ENCODE data around the gene LCP2. TPM values are rescaled to one million over a fixed set of nuclear protein-coding genes. Genes with fewer than 3 reads are reported as not detected.

LCP2 gene
- total and polyA plus RNA-seq, 2 donors (not counting 1 experiment from before 2014, with no cell fraction given) = 11.7 to 13.9 TPM

GRCh38 chr5:170332058-170332457, 34.5 kb upstream of the LCP2 start:
- POLR2A ChIA-PET = interaction anchor here (1.2 to 2.1 kb wide), 3 partner anchors 35 to 53 kb away, joined by 3 to 6 read pairs (median 5); partner anchors contain the start of gene LCP2
- H3K27ac Mint-ChIP-seq = no peak overlapping the region
- H3K4me1 Mint-ChIP-seq = peaks cover 35% of the 10 kb centered on the region
- H4K20me1 ChIP-seq (ENCODE audit: control insufficient read depth, insufficient read depth, low read length, poor library complexity, severe bottlenecking) = no peaks in the 10 kb centered on the region
- H3K9ac ChIP-seq (ENCODE audit: low read length) = no peak overlapping the region
- H3K4me3 ChIP-seq (ENCODE audit: control extremely low read depth in 1 of 5, extremely low read depth in 1 of 5, insufficient read depth in 1 of 5, low read depth in 2 of 5, low read length in 4 of 5) = no peak overlapping the region
- peak overlapping the region; percentile 65 for H3K4me2 ChIP-seq (replicated peaks; ENCODE audit: low read depth, low read length, poor library complexity, severe bottlenecking)
- CTCF ChIA-PET = interaction anchor here (2.3 to 6.9 kb wide), 3 partner anchors 39 to 65 kb away, joined by 9 to 44 read pairs (median 34); no protein-coding TSS in a partner anchor
- H3K4me3 Mint-ChIP-seq = no peak overlapping the region
- no peaks in the 10 kb centered on the region for H3K27me3 Mint-ChIP-seq
- intact Hi-C loops (cut with micrococcal nuclease) = loop anchor here (5.0 kb wide), 1 partner anchor 750 kb away; the partner anchor contains the start of gene SPDL1
- ATAC-seq (ENCODE audit: low read depth) = no peak
- H3K9me3 Mint-ChIP-seq (ENCODE audit: insufficient read depth) = no peaks in the 10 kb centered on the region
- H3K79me2 ChIP-seq (ENCODE audit: control insufficient read depth, insufficient read depth, low read length) = peaks cover 3% of the 10 kb centered on the region
- peak overlapping the region; percentile 48 for H2AFZ ChIP-seq (ENCODE audit: insufficient read depth, low read depth, low read length, poor library complexity, severe bottlenecking)
- peak overlapping the region; percentile 49 to 78 for H3K27ac ChIP-seq (ENCODE audit: low read length in 2 of 2)
- H3K4me1 ChIP-seq (ENCODE audit: control insufficient read depth in 2 of 2, insufficient read depth in 2 of 2, low read length in 2 of 2) = peaks cover 66 to 72% of the 10 kb centered on the region in 2 donors
- no peaks in the 10 kb centered on the region for H3K36me3 ChIP-seq (replicated peaks in 1 of 2; ENCODE audit: control extremely low read depth in 1 of 2, control insufficient read depth in 1 of 2, extremely low read depth in 1 of 2, insufficient read depth in 2 of 2, low read length in 1 of 2)
- WGBS (ENCODE audit: insufficient coverage) = 86% methylated on average over 3 of the region's 5 CpGs
- no peaks in the 10 kb centered on the region for H3K9me3 ChIP-seq (ENCODE audit: control extremely low read depth in 1 of 3, control insufficient read depth in 2 of 3, insufficient read depth in 1 of 3, low read length in 2 of 3)
- no peaks in the 10 kb centered on the region for H3K27me3 ChIP-seq (replicated peaks in 1 of 4; ENCODE audit: control extremely low read depth in 1 of 4, control insufficient read depth in 3 of 4, insufficient read depth in 4 of 4, low read length in 3 of 4)
- TF ChIP-seq CTCF (IDR thresholded peaks at IDR 0.05) (no peak), EZH2 (IDR thresholded peaks at IDR 0.05; ENCODE audit: borderline replicate concordance, insufficient read depth, low read depth, low read length, poor library complexity, severe bottlenecking) (no peak)
- DNase-seq = no peak

GRCh38 chr5:170330568-170331054, 33.0 kb upstream of the LCP2 start:
- TF ChIP-seq EZH2 (IDR thresholded peaks at IDR 0.05; ENCODE audit: borderline replicate concordance, insufficient read depth, low read depth, low read length, poor library complexity, severe bottlenecking) (no peak), CTCF (IDR thresholded peaks at IDR 0.05) (no peak)
- ATAC-seq (ENCODE audit: low read depth) (peak; percentile 3), DNase-seq (no peak)
- Histone ChIP-seq H3K9me3 (ENCODE audit: control extremely low read depth in 1 of 3, control insufficient read depth in 2 of 3, insufficient read depth in 1 of 3, low read length in 2 of 3) (no peaks in the 10 kb centered on the region), H3K4me2 (replicated peaks; ENCODE audit: low read depth, low read length, poor library complexity, severe bottlenecking) (peak overlapping the region; percentile 65), H3K27ac (ENCODE audit: low read length in 2 of 2) (peak overlapping the region; percentile 49 to 78), H2AFZ (ENCODE audit: insufficient read depth, low read depth, low read length, poor library complexity, severe bottlenecking) (peak overlapping the region; percentile 48), H3K9ac (ENCODE audit: low read length) (peak overlapping the region; percentile 42), H3K79me2 (ENCODE audit: control insufficient read depth, insufficient read depth, low read length) (peaks cover 3% of the 10 kb centered on the region), H3K27me3 (replicated peaks in 1 of 4; ENCODE audit: control extremely low read depth in 1 of 4, control insufficient read depth in 3 of 4, insufficient read depth in 4 of 4, low read length in 3 of 4) (no peaks in the 10 kb centered on the region), H3K36me3 (replicated peaks in 1 of 2; ENCODE audit: control extremely low read depth in 1 of 2, control insufficient read depth in 1 of 2, extremely low read depth in 1 of 2, insufficient read depth in 2 of 2, low read length in 1 of 2) (no peaks in the 10 kb centered on the region), H4K20me1 (ENCODE audit: control insufficient read depth, insufficient read depth, low read length, poor library complexity, severe bottlenecking) (no peaks in the 10 kb centered on the region), H3K4me3 (ENCODE audit: control extremely low read depth in 1 of 5, extremely low read depth in 1 of 5, insufficient read depth in 1 of 5, low read depth in 2 of 5, low read length in 4 of 5) (peak overlapping the region; percentile 4 to 45 (median 16)), H3K4me1 (ENCODE audit: control insufficient read depth in 2 of 2, insufficient read depth in 2 of 2, low read length in 2 of 2) (peaks cover 77 to 80% of the 10 kb centered on the region in 2 donors)
- Mint-ChIP-seq H3K27ac (no peak overlapping the region), H3K4me1 (peaks cover 39% of the 10 kb centered on the region), H3K4me3 (no peak overlapping the region), H3K9me3 (ENCODE audit: insufficient read depth) (no peaks in the 10 kb centered on the region), H3K27me3 (no peaks in the 10 kb centered on the region)
- 10% methylated on average over 9 of the region's 11 CpGs for WGBS (ENCODE audit: insufficient coverage)
- POLR2A ChIA-PET = interaction anchor here (1.1 to 2.1 kb wide), 3 partner anchors 33 to 56 kb away, joined by 3 to 6 read pairs (median 5); partner anchors contain the start of gene LCP2
- intact Hi-C loops (cut with micrococcal nuclease) = loop anchor here (1.0 to 5.0 kb wide), 5 partner anchors 9 to 748 kb away; partner anchors contain the start of gene SPDL1
- CTCF ChIA-PET = interaction anchor here (1.2 to 6.9 kb wide), 6 partner anchors 29 to 63 kb away, joined by 3 to 44 read pairs (median 8); partner anchors contain the start of gene LCP2

Measured in B cell (primary cell).